GM19035 (cell line): ENCODE results near the gene PCDHGA11.
"Not testable (repeated sequence)": the region's sequence is repeated elsewhere in the genome, so short reads cannot be mapped to it uniquely, and the experiment has no call there.

Experiments
- ATAC-seq: cut with Tn5 transposase; IDR thresholded peaks from one replicate; pipeline ENCODE4 v1.9.1; 2021; ENCODE audit not compliant: unreplicated experiment

The PCDHGA11 gene

GRCh38 chr5:141420855-141421488, at the start of gene PCDHGA11:
PCDHGA11 (plus strand) TSS chr5:141421051; CDS start chr5:141421228, 177 bp downstream.
- no peak for ATAC-seq

- ATAC-seq = no peak
Measured at GRCh38 chr5:141371572-141372475, 49.0 kb upstream of the PCDHGA11 start.

DNA sequence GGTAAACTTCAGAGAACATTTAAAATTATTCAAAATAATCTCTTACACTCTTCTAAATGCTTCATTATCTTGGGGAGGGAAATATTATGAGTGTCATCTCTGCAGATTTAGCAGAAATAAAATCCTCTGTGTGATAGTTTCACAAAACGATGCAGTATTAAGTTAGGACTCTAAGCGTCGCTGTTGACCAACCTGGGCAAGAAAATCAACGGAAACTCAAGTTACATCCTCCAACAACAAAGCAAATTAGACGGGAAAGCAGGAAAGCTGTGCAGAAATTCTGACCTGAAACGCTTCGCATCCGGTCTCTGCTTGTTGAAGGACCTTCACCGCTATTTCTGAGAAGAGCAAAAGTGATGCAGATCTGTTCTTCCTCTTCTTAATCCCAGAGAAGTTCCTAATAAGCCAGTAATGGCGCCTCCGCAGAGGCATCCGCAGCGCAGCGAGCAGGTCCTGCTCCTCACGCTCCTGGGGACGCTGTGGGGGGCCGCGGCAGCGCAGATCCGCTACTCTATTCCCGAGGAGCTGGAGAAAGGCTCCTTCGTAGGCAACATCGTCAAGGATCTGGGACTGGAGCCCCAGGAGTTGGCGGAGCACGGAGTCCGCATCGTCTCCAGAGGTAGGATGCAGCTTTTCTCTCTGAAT, 47.1 kb upstream of the PCDHGA11 start, which contains the start of gene PCDHGA6:
PCDHGA6 (plus strand) TSS at position 219 of the 645 bp plus-strand sequence; CDS start at position 412, 193 bp downstream.
- ATAC-seq = no peak

GRCh38 chr5:141374627-141375026, 46.2 kb upstream of the PCDHGA11 start:
- ATAC-seq = no peak

- not testable (repeated sequence) for ATAC-seq
Measured at GRCh38 chr5:141375444-141376155, 45.3 kb upstream of the PCDHGA11 start.

DNA sequence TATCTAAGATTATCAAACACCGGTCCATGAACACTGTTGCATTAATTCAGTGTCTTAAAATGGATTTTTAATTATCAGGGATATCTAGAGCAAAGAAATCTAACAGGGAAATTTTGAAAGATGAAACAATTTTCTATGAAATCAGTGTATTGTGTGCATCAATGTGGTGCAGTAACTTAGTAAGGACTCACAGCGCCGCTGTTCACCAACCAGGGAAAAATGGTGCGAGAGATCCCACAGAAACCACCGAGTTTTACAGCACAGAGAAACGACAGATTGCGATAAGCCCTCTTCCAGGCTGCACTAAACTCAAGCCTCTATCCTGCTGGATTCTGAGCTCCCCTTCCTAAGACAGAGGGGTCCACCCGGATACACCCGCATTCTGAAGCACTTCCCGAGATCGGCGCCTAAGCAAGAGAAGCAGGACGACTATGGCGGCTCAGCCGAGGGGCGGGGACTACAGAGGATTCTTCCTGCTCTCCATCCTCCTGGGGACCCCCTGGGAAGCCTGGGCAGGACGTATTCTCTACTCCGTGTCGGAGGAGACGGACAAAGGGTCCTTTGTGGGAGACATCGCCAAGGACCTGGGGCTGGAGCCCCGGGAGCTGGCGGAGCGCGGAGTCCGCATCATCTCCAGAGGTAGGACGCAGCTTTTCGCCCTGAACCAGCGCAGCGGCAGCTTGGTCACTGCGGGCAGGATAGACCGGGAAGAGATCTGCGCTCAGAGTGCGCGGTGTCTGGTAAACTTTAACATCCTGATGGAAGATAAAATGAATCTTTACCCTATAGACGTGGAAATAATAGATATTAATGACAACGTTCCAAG, 38.2 kb upstream of the PCDHGA11 start, which contains the start of gene PCDHGA7:
PCDHGA7 (plus strand) TSS at position 274 of the 826 bp plus-strand sequence; CDS start at position 432, 158 bp downstream.
- no peak for ATAC-seq

DNA sequence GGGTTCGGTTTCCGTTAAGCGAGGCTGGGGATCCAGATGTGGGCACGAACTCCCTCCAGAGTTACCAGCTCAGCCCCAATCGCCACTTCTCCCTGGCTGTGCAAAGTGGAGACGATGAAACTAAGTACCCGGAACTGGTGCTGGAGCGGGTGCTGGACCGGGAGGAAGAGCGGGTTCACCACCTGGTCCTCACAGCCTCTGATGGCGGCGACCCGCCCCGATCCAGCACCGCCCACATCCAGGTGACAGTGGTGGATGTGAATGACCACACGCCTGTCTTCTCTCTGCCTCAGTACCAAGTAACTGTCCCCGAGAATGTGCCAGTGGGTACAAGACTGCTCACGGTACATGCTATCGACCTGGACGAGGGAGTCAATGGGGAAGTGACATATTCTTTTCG, 37.5 kb upstream of the PCDHGA11 start:
- no peak for ATAC-seq

DNA sequence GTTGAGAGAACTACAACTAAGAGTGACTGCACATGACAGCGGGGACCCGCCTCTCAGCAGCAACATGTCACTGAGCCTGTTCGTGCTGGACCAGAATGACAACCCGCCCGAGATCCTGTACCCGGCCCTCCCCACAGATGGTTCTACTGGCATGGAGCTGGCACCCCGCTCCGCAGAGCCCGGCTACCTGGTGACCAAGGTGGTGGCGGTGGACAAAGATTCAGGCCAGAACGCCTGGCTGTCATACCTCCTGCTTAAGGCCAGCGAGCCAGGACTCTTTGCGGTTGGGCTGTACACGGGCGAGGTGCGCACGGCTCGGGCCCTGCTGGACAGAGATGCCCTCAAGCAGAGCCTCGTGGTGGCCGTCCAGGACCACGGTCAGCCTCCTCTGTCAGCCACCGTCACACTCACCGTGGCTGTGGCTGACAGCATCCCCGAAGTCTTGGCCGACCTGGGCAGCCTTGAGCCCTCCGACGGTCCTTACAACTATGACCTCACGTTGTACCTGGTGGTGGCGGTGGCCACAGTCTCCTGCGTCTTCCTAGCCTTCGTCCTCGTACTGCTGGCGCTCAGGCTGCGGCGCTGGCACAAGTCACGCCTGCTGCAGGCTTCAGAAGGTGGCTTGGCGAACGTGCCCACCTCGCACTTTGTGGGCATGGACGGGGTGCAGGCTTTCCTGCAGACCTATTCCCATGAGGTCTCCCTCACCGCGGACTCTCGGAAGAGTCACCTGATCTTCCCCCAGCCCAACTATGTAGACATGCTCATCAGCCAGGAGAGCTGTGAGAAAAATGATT, 36.2 kb upstream of the PCDHGA11 start:
- ATAC-seq = no peak

DNA sequence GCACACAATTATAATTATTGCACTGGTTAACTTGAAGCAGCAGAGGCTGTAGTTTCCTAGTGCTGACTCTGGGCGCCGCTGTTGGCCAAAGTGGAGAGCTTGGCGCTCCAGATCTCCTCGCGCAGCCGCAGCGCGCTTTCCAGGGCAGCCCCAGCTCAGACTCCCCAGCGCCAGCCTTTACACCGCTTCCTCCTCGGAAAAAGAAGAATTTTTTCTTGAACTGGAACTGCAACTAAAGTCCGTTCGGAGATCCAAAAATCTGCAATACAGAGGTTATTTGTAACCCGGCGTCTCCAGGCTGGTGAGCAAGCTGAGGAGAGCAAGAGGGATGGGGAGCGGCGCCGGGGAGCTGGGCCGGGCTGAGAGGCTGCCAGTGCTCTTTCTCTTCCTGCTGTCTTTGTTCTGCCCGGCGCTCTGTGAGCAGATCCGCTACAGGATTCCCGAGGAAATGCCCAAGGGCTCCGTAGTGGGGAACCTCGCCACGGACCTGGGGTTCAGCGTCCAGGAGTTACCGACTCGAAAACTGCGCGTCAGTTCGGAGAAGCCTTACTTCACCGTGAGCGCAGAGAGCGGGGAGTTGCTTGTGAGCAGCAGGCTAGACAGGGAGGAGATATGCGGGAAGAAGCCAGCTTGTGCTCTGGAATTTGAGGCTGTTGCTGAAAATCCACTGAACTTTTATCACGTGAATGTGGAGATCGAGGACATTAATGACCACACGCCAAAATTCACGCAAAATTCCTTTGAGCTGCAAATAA, 33.1 kb upstream of the PCDHGA11 start, which contains the start of gene PCDHGB4:
PCDHGB4 (plus strand) TSS at position 142 of the 755 bp plus-strand sequence; CDS start at position 329, 187 bp downstream.
- ATAC-seq = peak; percentile 90

DNA sequence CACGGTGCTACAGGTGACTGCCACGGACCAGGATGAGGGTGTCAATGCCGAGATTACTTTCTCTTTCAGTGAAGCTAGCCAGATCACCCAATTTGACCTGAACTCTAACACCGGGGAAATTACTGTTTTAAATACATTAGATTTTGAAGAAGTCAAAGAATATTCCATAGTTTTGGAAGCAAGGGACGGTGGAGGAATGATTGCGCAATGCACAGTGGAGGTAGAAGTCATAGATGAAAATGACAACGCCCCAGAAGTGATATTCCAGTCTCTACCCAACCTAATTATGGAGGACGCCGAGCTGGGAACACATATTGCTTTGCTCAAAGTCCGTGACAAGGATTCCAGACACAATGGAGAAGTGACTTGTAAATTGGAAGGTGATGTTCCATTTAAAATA, 32.2 kb upstream of the PCDHGA11 start:
- no peak for ATAC-seq

GRCh38 chr5:141389153-141390042, 31.5 kb upstream of the PCDHGA11 start:
- ATAC-seq = no peak

DNA sequence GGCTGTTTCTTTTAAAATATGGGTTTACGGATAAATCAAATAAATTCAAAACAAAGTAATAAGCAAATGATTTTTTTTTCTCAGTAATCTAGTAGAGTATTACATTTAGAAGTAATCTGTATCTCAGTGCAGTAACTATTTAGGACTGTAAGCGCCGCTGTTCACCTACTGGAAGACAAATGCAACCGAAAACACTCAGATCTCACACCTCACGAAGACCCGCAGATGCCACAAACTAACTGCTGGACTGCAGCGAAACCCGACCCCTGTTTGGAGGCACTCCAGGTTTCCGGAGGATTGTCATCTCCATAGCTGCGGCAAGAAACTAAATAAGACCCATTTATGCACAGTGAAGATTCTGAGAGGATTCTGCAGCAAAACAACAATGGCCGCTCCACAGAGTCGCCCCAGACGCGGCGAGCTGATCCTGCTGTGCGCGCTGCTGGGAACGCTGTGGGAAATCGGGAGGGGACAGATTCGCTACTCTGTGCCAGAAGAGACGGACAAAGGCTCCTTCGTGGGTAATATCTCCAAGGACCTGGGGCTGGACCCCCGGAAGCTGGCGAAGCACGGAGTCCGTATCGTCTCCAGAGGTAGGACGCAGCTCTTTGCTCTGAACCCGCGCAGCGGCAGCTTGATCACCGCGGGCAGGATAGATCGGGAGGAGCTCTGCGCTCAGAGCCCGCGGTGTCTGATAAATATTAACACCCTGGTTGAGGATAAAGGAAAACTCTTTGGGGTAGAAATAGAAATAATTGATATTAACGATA, 28.2 kb upstream of the PCDHGA11 start, which contains the start of gene PCDHGA8:
PCDHGA8 (plus strand) TSS at position 205 of the 770 bp plus-strand sequence; CDS start at position 386, 181 bp downstream.
- no peak for ATAC-seq

DNA sequence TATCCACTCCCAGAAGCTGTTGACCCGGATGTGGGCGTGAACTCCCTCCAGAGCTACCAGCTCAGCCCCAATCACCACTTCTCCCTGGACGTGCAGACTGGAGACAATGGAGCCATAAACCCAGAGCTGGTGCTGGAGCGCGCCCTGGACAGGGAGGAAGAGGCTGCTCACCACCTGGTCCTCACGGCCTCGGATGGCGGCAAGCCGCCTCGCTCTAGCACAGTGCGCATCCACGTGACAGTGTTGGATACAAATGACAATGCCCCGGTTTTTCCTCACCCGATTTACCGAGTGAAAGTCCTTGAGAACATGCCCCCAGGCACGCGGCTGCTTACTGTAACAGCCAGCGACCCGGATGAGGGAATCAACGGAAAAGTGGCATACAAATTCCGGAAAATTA, 27.6 kb upstream of the PCDHGA11 start:
- no peak for ATAC-seq

DNA sequence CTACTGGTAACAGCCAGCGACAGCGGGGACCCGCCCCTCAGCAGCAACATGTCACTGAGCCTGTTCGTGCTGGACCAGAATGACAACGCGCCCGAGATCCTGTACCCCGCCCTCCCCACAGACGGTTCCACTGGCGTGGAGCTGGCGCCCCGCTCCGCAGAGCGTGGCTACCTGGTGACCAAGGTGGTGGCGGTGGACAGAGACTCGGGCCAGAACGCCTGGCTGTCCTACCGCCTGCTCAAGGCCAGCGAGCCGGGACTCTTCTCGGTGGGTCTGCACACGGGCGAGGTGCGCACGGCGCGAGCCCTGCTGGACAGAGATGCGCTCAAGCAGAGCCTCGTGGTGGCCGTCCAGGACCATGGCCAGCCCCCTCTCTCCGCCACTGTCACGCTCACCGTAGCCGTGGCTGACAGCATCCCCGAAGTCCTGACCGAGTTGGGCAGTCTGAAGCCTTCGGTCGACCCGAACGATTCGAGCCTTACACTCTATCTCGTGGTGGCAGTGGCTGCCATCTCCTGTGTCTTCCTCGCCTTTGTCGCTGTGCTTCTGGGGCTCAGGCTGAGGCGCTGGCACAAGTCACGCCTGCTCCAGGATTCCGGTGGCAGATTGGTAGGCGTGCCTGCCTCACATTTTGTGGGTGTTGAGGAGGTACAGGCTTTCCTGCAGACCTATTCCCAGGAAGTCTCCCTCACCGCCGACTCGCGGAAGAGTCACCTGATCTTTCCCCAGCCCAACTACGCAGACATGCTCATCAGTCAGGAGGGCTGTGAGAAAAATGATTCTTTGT, 26.3 kb upstream of the PCDHGA11 start:
- not testable (repeated sequence) for ATAC-seq

- ATAC-seq = peak; percentile 97
Measured at GRCh38 chr5:141397756-141398551, 22.9 kb upstream of the PCDHGA11 start, which contains the start of gene PCDHGB5. PCDHGB5 (plus strand) TSS chr5:141397947; CDS start chr5:141398128, 181 bp downstream.
